Measurements from ENCODE around the gene BCL11B. TPM values are rescaled to one million over a fixed set of nuclear protein-coding genes. Genes with fewer than 3 reads are reported as not detected.

BCL11B gene
- total RNA-seq, 1 donor from 2014 or later = 0.67 TPM

- DNase-seq (ENCODE audit: low spot score) = no peak
These were observed 86.4 kb downstream of the BCL11B start for GRCh38 chr14:99185436-99186068.

DNA sequence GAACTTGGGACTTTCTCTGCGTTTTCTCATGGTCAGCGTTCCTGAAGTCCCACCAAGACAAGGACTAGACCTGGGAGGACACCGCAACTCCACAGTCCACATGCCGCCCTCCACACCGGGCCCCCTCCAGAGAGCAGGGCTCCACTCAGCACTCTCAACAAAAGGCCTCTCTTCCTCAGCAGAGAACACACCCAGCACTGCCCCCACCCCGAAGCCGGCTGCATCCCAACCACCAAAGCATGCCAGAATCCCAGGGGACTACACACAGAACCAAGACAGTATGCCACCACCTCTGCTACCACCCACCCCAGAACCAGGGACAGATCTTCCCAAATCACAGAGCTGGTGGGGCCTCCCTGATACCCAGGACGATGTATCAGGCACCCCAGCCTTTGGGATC lies 88.3 kb downstream of the BCL11B start:
- DNase-seq (ENCODE audit: low spot score) = no peak

DNA sequence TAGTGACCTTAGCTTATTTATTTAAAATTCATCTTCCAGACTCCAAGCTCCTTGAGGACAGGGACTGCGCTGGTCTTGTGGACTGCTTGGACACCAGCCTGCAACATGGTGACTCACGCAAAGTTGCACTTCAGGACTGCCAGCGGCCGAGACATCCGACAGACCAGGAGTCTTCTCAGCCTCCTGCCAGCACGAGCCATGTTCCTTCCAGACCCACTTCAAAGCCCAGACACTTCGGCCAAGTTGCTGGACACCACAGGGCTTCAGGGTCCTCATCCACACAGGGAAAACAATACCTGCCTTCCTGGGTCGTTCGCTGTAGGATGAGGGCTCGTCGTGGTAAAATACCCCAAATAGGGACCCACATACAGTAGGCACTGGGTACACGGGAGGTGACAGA lies 88.7 kb downstream of the BCL11B start:
- no peak for DNase-seq (ENCODE audit: low spot score)

DNA sequence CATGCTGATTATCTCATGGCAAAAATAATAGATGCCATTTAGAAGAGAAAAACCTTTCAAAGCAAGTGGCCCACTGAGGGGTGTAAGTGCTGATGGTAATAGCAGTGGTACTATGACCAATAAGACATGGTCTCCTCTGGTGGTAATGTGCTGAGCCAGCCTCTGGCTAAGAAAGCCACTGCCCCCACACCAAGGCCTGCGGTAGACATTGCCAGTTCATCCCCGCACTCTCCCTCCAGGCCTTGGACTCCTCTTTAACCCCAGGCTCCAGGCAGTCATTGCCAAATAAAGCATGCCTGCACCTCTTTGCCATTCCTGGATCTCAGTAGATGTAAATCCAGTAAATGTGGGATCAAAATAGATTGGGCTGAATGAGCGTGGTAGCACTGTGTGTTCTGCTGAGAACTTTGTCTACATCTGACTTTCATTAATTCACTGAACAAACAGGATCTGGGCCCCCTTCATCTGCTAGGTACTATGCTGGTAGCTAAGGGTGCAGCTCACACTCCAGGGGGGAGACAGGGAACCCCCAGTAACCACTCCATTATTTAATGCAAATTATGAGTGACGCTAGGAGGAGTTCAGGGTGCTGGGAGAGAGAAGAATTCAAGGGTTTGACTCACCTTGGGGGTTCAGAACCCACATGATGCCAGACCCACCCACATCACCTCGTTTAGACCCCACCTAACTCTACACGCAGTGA lies 89.3 kb downstream of the BCL11B start:
- no peak for DNase-seq (ENCODE audit: low spot score)

DNA sequence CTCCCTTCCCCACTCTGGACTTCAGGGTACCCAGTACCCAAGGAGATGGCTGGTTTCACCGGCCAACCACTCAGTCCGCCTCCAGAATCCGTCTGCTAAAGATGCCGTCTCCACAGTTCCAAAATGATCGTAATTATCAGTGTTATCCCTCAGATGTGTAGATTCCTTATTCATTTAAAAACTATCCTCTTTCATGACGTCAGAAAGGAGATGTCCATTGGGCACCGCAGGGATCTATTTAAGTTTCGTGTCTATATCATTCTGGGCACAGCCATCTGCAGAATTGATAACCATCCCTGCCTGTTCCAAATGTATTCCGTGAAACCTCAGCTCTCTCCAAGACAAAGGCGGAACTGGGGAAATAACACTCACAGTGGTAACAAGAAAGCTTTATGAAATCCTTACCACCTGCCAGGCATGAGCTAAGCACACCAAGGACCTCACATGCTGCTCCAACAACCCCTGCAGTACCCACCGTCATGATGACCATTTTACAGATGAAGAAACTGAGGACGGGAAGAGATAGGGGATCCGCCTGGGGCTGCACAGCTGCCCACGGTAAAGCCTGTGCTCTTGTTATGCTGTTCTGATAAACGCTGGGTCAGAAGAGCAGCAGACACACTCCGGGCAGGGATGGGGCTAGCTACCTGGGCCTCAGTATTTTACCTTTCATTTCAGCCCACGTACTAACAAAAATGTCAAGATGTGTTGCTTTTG lies 90.0 kb downstream of the BCL11B start:
- DNase-seq (ENCODE audit: low spot score) = no peak

GRCh38 chr14:99181241-99181640 lies 90.8 kb downstream of the BCL11B start:
- DNase-seq (ENCODE audit: low spot score) = no peak

DNA sequence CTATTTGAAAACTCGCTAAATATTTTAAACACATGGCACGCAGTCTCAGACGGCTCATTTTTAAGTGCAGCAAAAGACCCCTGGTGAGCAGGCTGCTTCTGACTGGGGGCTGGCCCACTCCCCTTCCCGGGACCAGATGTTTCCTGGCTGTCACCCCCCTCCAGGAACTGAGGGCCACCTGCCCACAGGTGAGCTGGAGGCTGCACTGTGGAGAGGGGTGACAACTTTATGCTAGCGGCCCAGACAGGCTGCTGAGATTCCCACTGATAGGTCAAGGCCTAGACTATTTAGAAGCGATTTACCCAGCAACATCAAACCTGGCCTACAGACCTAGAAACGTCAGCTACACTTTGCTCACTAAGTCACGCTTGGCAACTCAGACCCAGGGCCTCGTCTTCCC lies 92.1 kb downstream of the BCL11B start:
- DNase-seq (ENCODE audit: low spot score) = peak; percentile 20

- DNase-seq (ENCODE audit: low spot score) = peak; percentile 20
These were observed 92.5 kb downstream of the BCL11B start for GRCh38 chr14:99179506-99179905.

GRCh38 chr14:99177886-99178835 lies 93.8 kb downstream of the BCL11B start:
- DNase-seq (ENCODE audit: low spot score) = peak; percentile 49

DNA sequence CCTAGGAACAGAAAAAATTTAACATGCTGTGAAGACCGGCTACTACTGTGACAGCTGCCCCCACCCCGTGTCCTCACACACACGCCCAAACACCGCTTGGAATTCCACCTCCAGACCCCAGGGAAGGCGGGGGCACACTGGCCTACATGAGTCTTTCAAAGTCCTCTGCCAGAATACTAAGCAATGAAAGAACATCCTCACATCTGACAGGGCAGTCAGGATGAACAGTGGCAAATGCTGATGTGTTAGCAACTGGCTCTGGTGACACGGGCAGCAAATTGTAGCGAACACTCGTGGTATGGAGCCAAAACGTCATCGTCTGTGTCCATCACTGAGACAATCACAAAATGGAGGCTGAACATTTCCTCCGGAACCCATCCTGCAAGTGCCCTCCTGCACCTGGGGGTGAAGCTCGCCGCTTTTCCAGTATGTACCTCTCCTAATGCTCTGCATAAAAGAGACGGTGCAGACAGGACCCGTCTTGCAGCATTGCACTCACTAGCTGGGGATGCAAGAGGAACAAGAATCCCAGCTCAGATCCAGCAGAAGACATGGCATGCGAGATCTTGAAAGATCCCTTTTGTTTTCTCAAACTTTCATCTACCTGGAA lies 94.8 kb downstream of the BCL11B start:
- peak; percentile 64 for DNase-seq (ENCODE audit: low spot score)

- DNase-seq (ENCODE audit: low spot score) = peak; percentile 89
These were observed 95.6 kb downstream of the BCL11B start for GRCh38 chr14:99176156-99176945.

DNA sequence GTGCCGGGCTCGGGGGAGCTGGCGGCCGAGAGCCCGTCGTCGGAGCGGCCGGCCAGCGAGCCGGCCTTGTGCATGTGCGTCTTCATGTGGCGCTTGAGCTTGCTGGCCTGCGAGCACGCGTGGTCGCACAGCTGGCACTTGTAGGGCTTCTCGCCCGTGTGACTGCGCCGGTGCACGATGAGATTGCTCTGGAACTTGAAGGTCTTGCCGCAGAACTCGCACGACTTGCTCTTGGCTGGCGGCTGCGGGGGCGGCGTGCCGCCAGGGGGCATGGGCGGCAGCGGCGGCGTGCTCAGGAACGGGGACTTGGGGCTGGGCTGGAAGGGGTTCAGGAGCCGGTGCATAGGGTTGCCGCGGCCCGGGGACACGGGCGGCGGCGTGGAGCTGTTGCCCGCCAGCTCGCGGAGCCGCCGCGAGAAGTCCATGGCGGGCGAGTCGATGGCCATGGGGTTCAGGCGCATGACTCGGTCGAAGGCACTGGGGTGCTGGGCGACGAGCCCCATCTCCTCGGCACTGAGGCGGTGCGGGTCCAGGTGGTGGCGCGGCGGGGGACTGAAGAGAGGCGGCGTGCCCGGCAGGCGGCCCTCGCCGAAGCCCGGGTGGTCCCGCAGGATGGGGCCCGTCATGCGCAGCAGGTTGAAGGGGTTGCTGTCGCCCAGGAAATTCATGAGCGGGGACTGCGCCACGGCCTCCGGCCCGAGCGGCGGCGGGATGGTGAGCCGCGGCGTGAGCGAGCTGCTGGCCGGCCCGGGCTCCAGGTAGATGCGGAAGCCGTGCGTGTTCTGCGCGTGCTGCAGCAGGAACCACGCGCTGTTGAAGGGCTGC lies 96.5 kb downstream of the BCL11B start:
- DNase-seq (ENCODE audit: low spot score) = peak; percentile 86

- peak; percentile 68 for DNase-seq (ENCODE audit: low spot score)
These were observed 97.2 kb downstream of the BCL11B start for GRCh38 chr14:99174770-99175319.

DNA sequence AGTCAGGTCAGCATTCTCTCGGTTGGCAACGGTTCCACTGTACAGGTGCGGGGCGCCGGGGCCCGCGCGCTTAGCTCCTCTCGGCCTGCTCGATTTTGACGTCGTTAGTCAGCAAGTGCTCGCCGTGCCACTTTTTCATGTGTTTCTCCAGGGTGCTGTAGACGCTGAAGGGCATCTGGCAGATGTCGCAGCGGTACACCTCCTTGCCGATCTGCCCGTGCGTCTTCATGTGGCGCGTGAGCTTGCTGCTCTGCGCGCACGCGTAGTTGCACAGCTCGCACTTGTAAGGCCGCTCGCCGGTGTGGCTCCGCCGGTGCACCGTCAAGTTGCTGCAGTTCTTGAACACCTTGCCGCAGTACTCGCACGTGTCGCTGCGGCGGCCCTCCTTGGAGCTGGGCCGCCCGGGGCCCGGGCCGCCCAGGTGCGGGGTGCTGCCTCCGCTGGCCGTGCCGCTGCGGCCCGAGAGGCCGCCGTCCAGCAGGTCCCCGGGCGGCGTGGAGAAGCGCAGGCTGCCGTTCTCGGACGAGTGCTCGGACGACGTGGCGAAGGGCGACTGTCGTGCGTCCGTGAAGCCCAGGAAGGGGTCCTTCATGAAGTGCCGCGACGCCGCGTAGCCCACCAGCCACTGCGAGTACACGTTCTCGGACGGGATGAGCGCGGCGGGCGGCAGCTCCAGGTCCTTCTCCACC lies 97.8 kb downstream of the BCL11B start:
- DNase-seq (ENCODE audit: low spot score) = peak; percentile 88

GRCh38 chr14:99173506-99173905 lies 98.5 kb downstream of the BCL11B start:
- no peak for DNase-seq (ENCODE audit: low spot score)

GRCh38 chr14:99173086-99173485 lies 98.9 kb downstream of the BCL11B start:
- peak; percentile 41 for DNase-seq (ENCODE audit: low spot score)

DNA sequence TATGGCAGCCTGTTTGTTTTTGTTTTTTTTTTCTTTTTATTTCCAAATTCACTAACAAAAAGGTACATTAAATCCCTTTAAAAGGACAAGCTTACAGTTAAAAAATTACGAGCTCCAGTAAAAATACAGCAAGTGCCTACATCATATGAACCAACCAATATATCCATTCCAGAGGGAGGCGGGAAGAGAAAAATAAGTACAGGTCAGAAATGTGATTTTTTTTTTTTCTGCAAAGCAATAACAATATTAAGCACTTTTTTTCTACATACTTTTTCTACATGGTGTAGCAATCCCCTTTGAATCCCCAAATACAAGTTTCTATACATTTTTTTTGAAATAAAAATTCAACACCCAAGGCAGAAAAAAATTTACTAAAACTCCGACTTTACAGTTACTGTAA lies 100.6 kb downstream of the BCL11B start:
- no peak for DNase-seq (ENCODE audit: low spot score)

DNA sequence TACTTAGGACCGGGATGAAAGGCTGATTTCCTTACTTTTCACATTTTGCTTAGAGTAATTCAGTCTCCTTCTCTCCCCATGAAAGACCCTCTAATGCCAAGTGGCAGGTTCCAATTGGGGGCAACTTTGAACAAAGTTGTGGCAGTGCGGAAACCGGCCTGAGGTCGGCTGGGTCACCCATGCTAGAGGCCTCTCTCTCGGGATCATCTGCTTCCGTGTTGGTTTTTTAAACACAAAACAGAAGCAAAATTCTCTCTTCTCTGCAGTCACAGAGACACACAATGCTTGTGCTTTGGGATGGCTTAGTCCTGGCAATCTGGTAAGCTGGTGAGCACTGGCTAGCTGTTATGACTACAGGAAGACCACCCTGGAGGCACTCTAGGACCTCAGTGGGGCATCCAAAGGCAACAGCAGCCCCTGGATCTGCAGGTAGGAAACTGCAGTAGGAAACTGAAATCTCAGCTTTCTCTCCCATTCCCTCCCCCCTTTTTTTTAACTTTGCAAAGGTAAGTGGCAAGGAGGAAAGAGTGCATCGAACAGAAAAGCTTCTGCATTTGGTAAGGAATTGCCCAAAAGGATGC lies 102.1 kb downstream of the BCL11B start:
- peak; percentile 11 for DNase-seq (ENCODE audit: low spot score)
